Small intestine (tissue), 7 donors: ENCODE measurements around the gene BOD1L1. TPM values are rescaled to one million over a fixed set of nuclear protein-coding genes. Genes with fewer than 3 reads are reported as not detected.

Experiments used
- DNase-seq, 2 donors: peaks; one replicate each; pipeline versions ENCODE4 v3.0.0 to v3.0.0-alpha.2; 2013
- FAIRE-seq: peaks from 2 replicates; lab custom pipeline; 2012; peaks lifted over from hg19 to GRCh38; lab: Jason Lieb, UNC
- H3K27ac ChIP-seq, 3 donors: one replicate each; pipeline ENCODE4 v1.5.1; 2013; ENCODE audit warnings: low read length in 2 of 3, mild to moderate bottlenecking in 2 of 3, control low read depth in 1 of 3, inconsistent platforms in 1 of 3, low read depth in 1 of 3, moderate library complexity in 1 of 3
- H3K27me3 ChIP-seq, 3 donors: one replicate each; pipeline ENCODE4 v1.6.1; 2013; ENCODE audit warnings: low read length in 3 of 3, inconsistent platforms in 1 of 3; ENCODE audit not compliant: control insufficient read depth in 3 of 3, insufficient read depth in 3 of 3
- H3K36me3 ChIP-seq, 3 donors: one replicate each; pipeline ENCODE4 v1.6.1; 2013; ENCODE audit warnings: low read length in 3 of 3, inconsistent platforms in 1 of 3, low read depth in 1 of 3, mild to moderate bottlenecking in 1 of 3, moderate library complexity in 1 of 3; ENCODE audit not compliant: control insufficient read depth in 3 of 3, insufficient read depth in 2 of 3
- H3K4me1 ChIP-seq, 3 donors: one replicate each; pipeline ENCODE4 v1.6.1; 2013; ENCODE audit warnings: low read length in 2 of 3, inconsistent platforms in 1 of 3, low read depth in 1 of 3, mild to moderate bottlenecking in 1 of 3, moderate library complexity in 1 of 3; ENCODE audit not compliant: control insufficient read depth in 3 of 3, insufficient read depth in 2 of 3
- H3K4me3 ChIP-seq, 3 donors: one replicate each; pipeline ENCODE4 v1.5.1; 2013; ENCODE audit warnings: low read length in 3 of 3, control low read depth in 1 of 3, inconsistent platforms in 1 of 3, low read depth in 1 of 3, mild to moderate bottlenecking in 1 of 3, moderate library complexity in 1 of 3
- H3K9me3 ChIP-seq, 2 donors: one replicate each; pipeline ENCODE4 v1.6.1; 2013; ENCODE audit warnings: low read depth in 1 of 2, low read length in 1 of 2; ENCODE audit not compliant: control insufficient read depth in 2 of 2, insufficient read depth in 1 of 2
- WGBS, 3 donors: extraction: QIAGEN DNeasy Blood & Tissue Kit; methylation state at CpG; one replicate each; pipeline ENCODE4 v1.1.7; 2013; 5-methylcytosine and 5-hydroxymethylcytosine counted together
- polyA plus RNA-seq, 4 donors: library from polyadenylated mRNA; stranded (reverse) in 3 of 4; unstranded in 1 of 4; fragments of 200-250 nt in 3 of 4; fragments of 120-200 nt in 1 of 4; gene quantifications; one replicate each; pipeline versions ENCODE4 v1.2.1 to v1.2.3, GENCODE V29; 2013
- donor health status: healthy with polysubstance abuse.
- donor health status: control.
- donor health status: control.
- donor health status: Bipolar disorder and iron deficiency.
- donor health status: healthy.

The BOD1L1 gene
- polyA plus RNA-seq, 4 donors, result 11.7 to 39.6 (median 13.6) TPM

DNA sequence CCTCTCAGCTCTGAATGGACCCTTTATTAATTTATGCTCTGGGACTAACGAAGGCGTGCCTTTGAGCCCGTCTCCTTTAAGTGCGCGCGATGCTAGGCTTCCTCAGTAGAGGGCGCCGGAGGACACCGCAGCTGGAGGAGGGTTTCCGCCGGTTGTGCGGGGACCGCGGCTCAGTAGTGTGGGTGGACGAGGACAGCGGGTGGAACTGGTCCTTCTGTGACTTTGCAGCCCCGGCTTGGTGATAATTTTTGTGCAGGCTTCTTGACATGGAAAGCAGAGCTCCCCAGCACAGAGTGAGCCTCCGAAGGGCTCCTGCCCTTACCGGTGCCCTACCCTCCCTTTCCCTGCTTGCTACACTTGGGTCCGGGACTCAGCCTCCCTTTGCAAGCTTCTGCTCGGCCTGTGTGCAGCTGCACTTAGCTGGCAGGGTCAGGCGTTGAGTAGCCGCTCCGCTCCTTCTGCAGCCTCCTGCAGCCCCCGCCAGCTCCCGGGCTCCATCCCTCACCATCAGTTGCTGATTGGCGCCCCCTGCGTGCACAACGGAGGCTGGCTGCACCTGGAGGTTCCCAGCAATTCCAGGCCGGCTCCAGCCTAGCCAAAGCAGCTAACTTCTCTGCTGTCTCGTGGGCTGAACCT, 26.8 kb upstream of the BOD1L1 start:
- Histone ChIP-seq H3K36me3 (no peaks in the 10 kb centered on the region), H3K27ac (no peak overlapping the region), H3K4me3 (peak overlapping the region; percentile 19 to 53 (median 48)), H3K9me3 (no peaks in the 10 kb centered on the region), H3K4me1 (peaks cover 0 to 3% (median 3%) of the 10 kb centered on the region in 3 donors), H3K27me3 (peaks cover 0 to 4% (median 0%) of the 10 kb centered on the region in 3 donors)
- no peak for FAIRE-seq
- WGBS, 3 donors, result 1 to 3% (median 1%) methylated on average over 31 of the region's 31 CpGs
- DNase-seq, result peak; percentile 75 to 84

DNA sequence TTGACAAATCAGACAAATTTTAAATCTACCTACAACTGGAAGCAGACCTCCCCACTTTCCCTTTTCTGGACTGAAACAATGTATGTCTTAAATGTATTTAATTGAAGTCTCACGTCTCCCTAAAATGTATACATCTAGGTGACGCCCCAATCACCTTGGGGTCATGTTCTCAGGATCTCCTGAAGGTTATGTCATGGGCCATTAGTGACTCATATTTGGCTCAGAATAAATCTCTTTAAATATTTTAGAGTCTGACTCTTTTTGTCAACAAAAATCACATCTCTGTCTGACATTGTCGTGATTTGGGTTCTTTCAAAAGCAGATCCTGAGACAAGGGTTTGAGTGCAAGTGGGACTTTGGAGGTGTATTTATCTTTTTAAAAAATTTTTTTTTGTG, 26.2 kb upstream of the BOD1L1 start:
- Histone ChIP-seq H3K27me3 (peaks cover 0 to 4% (median 0%) of the 10 kb centered on the region in 3 donors), H3K9me3 (no peaks in the 10 kb centered on the region), H3K4me3 (no peak overlapping the region), H3K36me3 (no peaks in the 10 kb centered on the region), H3K27ac (no peak overlapping the region), H3K4me1 (peaks cover 0 to 3% (median 3%) of the 10 kb centered on the region in 3 donors)
- FAIRE-seq (no peak), DNase-seq (no peak)
- WGBS, 3 donors, result 53 to 64% (median 60%) methylated on average over 3 of the region's 3 CpGs

DNA sequence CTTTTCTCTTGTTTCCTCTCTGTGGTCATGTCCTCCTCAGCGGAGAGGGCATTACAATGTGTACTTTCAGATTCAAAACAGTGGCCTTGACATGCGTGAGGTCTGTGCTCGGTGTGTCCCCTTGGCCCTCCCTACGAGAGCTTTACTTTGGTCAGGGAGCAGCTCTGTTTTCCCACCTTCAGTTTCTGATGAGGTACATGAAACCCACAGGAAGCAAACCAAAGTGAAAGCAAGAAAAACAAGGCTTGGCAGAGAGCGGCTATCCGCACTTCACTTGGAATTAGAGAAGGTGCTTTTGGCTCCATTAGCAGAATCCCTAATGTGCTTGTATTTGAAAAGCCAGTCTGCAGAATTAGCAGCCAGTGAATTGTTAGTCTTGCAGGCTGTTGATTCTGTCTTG, 19.5 kb upstream of the BOD1L1 start:
- Histone ChIP-seq H3K4me3 (no peak overlapping the region), H3K4me1 (no peaks in the 10 kb centered on the region), H3K27ac (no peak overlapping the region), H3K27me3 (peaks cover 0 to 2% (median 2%) of the 10 kb centered on the region in 3 donors), H3K36me3 (no peaks in the 10 kb centered on the region), H3K9me3 (no peaks in the 10 kb centered on the region)
- WGBS, 3 donors, result 35 to 64% (median 47%) methylated on average over 6 of the region's 6 CpGs
- DNase-seq (no peak), FAIRE-seq (no peak)

DNA sequence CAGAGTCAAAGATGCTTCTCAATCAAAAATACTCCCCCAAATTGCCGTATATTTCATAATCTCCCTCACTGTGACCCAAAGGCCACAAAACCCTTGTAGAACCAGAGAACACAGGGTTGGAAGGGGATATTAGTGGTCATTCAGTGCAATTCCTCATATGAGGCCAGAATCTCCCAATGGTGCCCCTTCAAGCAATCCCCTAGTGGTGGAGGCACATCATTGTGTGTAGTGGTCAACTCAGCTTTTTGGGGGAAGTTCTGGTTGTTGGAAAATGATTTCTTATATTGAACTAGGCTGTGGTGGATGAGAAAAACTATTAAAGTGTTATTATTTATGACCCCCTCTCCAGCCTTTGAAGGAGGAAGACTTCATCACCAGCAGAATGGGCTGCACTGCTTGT, 17.6 kb upstream of the BOD1L1 start:
- 76 to 89% (median 88%) methylated on average over 1 of the region's 1 CpG for WGBS, 3 donors
- Histone ChIP-seq H3K4me3 (no peak overlapping the region), H3K4me1 (no peaks in the 10 kb centered on the region), H3K36me3 (no peaks in the 10 kb centered on the region), H3K9me3 (no peaks in the 10 kb centered on the region), H3K27me3 (peaks cover 0 to 5% (median 0%) of the 10 kb centered on the region in 3 donors), H3K27ac (no peak overlapping the region)
- DNase-seq (no peak), FAIRE-seq (no peak)

DNA sequence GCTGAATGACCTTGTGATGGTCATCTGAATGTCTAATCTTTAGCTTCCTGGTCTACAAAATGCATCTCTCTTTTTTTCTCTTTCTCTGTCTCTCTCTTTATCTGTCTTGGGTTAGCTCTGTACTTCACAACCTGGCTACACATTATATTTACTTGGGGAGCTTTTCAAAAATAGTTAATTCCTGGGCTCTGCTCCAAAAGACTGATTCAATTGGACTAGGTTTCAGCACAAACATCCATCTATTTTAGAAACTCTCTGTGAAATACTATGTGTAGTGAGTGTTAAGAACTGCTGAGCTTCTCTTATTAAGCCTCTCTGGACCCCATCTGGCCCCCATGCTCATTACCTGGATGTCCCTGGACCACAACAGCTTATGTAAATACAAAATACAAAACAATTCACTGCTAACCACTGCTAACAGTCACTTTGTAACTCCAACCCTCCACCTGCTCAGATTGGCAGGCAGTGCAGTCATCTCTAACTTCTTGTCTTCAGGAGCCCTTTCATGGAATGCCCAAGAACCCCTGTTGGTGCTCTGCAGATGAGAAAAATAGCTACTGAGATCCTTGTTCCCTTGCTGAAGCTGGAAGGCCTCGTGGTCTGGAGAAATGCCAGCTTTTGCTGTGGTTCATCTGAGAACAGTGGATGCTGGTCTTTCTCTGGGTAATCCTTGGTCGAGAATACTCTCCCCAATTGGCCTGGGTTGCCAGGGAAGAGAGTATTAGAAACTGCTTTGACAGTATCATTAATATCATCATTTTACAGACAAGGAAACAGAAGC, 14.8 kb upstream of the BOD1L1 start:
- peaks cover 0 to 6% (median 0%) of the 10 kb centered on the region in 3 donors for H3K27me3 ChIP-seq
- H3K4me1 ChIP-seq, result no peaks in the 10 kb centered on the region
- H3K27ac ChIP-seq, result no peak overlapping the region
- no peak overlapping the region for H3K4me3 ChIP-seq
- no peaks in the 10 kb centered on the region for H3K9me3 ChIP-seq
- WGBS, 3 donors, result 30 to 37% (median 33%) methylated on average over 2 of the region's 2 CpGs
- no peak for DNase-seq
- H3K36me3 ChIP-seq, result no peaks in the 10 kb centered on the region
- FAIRE-seq, result no peak

DNA sequence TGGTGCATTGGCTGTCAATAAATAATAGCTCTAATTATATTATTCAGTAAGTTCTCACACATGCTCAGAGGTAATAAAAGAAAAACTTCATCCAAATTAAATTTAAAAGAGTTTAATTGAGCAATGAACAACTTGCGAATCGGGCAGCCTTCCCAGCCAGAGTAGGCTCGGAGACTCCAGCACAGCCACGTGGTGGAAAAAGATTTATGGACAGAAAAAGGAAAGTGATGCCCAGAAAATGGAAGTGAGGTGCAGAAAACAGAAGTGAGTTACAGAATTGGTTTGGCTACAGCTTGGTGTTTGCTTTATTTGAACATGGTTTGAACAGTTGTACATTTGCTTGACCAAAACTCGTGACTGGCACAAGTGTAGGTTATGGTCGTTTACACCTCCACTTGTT, 13.6 kb upstream of the BOD1L1 start:
- Histone ChIP-seq H3K27ac (no peak overlapping the region), H3K4me3 (no peak overlapping the region), H3K4me1 (no peaks in the 10 kb centered on the region), H3K36me3 (no peaks in the 10 kb centered on the region), H3K27me3 (peaks cover 0 to 6% (median 0%) of the 10 kb centered on the region in 3 donors), H3K9me3 (no peaks in the 10 kb centered on the region)
- WGBS, 3 donors, result 61 to 75% (median 68%) methylated on average over 6 of the region's 6 CpGs
- DNase-seq, result no peak
- no peak for FAIRE-seq

DNA sequence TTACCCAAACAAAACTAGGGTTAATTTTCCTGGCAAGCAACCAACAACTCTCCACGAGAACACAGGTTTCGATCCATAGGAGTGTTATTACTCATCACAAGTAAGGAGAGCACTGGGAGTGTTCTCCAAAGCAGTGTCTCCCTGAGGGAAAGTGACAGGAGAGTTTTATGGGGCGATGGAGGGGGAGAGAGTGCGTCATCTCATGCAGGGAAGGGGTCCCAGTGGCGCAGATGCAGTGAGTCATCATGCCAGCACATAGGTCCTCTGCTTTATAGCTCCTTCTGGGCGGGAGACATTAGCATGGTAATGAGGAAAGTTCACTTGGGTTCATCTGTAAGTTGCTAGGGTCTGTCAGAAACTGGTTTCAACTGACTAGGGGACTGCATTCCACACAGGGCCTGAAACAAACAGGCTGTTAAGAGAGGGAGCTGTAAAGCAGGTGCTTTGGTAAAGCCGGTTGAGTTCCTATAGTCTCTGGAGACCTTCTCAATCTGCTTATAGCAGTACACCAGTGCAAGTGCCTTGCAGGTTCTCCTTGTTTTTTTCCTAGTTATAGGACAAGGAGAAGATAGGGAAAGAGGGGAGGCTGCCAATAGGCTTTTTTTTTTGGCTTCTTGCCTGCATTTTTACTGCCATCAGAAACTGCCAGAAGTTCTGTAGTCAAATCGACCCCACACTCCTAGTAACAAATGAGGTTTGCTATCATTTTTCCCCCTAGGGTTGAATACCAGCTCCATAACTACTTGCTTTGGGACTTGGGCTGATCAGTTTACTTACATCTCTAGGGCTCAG, 12.8 kb upstream of the BOD1L1 start:
- no peak overlapping the region for H3K4me3 ChIP-seq
- peak in 1 of 2 donors; percentile 44 for DNase-seq
- 16 to 37% (median 20%) methylated on average over 8 of the region's 8 CpGs for WGBS, 3 donors
- no peaks in the 10 kb centered on the region for H3K36me3 ChIP-seq
- no peaks in the 10 kb centered on the region for H3K4me1 ChIP-seq
- H3K9me3 ChIP-seq, result no peaks in the 10 kb centered on the region
- H3K27ac ChIP-seq, result no peak overlapping the region
- peaks cover 0 to 4% (median 2%) of the 10 kb centered on the region in 3 donors for H3K27me3 ChIP-seq
- no peak for FAIRE-seq

DNA sequence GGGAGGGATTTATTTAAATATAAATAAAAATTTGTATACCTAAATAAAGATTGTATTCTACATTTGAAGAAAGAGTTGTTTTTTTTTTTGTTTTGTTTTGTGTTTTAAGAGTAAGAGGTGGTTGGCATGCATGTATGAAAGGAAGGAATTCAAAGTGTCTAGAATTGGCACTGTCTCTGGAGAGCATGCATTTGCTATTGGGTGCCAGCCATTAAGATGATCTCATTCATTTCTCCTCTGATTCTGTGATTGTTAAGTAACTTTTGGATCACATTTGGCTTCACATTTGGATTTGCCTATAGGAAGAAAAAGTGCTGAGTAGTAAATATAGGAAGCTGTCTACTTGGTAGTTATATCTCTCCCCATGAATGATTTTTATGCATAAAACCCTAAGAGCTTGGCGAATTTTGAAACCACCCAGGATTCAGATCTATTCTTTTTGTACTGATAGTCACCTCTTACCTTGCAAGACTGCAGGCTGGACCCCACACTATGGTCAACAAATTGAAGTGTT, 7.8 kb upstream of the BOD1L1 start:
- Histone ChIP-seq H3K4me3 (no peak overlapping the region), H3K27ac (no peak overlapping the region), H3K9me3 (no peaks in the 10 kb centered on the region), H3K4me1 (no peaks in the 10 kb centered on the region), H3K27me3 (peaks cover 0 to 3% (median 2%) of the 10 kb centered on the region in 3 donors), H3K36me3 (no peaks in the 10 kb centered on the region)
- no peak for DNase-seq
- no peak for FAIRE-seq
- 88 to 100% (median 89%) methylated on average over 1 of the region's 1 CpG for WGBS, 3 donors
